T47D (cell line): ENCODE data around the gene CNTN5.
"Not testable (repeated sequence)": the region's sequence is repeated elsewhere in the genome, so short reads cannot be mapped to it uniquely, and the experiment has no call there.

Experiments used
- DNase-seq, 2 experiments: peaks; one replicate each; pipeline versions ENCODE4 v3.0.0 to v3.0.0-alpha.2; 2011 to 2012; ENCODE audit warnings: low read depth in 1 of 2, low spot score in 1 of 2
- JUND ChIP-seq: IDR thresholded peaks from 2 replicates; pipeline ENCODE4 v1.6.1; 2012; ENCODE audit warnings: low read depth
- in situ Hi-C: cut with HindIII; loops from 2 replicates; pipeline ENCODE4 v1.10.0; 2016; ENCODE audit warnings: low sequenced_read_pairs, low pct_unique_long_range_greater_than_20kb

The CNTN5 gene

GRCh38 chr11:99098258-99098657 lies 77.5 kb downstream of the CNTN5 start:
- no peak for DNase-seq
- in situ Hi-C loops = no loop called here
- no peak for TF ChIP-seq JUND

- no peak for TF ChIP-seq JUND
- no peak for DNase-seq
- in situ Hi-C loops = no loop called here
These were observed 78.0 kb downstream of the CNTN5 start for GRCh38 chr11:99098751-99099150.

DNA sequence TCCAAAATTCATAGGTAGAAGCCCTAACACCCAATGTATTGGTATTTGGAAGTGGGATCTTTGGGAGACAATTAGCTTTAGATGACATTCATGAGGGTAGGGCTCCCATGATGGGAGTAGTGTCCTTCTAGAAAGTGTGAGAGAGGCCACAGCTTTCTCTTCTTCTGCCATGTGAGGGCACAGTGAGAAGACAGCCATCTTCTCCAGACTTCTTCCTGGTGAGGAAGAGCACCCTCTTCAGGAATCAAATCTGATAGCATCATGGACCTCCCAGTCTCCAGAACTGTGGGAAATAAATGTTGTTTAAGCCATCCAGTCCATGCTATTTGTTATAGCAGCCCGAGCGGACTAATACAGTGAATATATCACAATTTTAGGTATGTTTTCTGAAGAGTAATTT lies 96.9 kb downstream of the CNTN5 start:
- no peak for DNase-seq
- in situ Hi-C loops = no loop called here
- no peak for TF ChIP-seq JUND

DNA sequence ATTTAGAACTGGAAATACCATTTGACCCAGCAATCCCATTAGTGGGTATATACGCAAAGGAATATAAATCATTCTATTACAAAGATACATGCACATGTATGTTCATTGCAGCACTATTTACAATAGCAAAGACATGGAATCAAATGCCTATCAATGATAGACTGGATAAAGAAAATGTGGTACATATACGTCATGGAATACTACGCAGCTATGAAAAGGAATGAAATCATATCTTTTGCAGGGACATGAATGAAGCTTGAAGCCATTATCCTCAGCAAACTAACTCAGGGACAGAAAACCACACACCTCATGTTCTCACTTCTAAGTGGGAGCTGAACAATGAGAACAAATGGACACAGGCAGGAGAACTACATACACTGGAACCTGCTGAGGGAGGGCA lies 113.1 kb downstream of the CNTN5 start:
- in situ Hi-C loops = not testable (repeated sequence)

GRCh38 chr11:99135508-99135907 lies 114.8 kb downstream of the CNTN5 start:
- no peak for TF ChIP-seq JUND
- in situ Hi-C loops = no loop called here

More for the DNA sequence above, 113.1 kb downstream of the CNTN5 start:
- DNase-seq = not testable (repeated sequence)

GRCh38 chr11:99142237-99142636 lies 121.5 kb downstream of the CNTN5 start:
- TF ChIP-seq JUND = no peak
- no peak for DNase-seq
- in situ Hi-C loops = no loop called here

More at GRCh38 chr11:99135508-99135907, 114.8 kb downstream of the CNTN5 start:
- DNase-seq = no peak

GRCh38 chr11:99148352-99148751 lies 127.6 kb downstream of the CNTN5 start:
- DNase-seq = no peak
- in situ Hi-C loops = no loop called here
- no peak for TF ChIP-seq JUND

GRCh38 chr11:99154277-99154676 lies 133.5 kb downstream of the CNTN5 start:
- in situ Hi-C loops = no loop called here
- TF ChIP-seq JUND = no peak
- DNase-seq = no peak

DNA sequence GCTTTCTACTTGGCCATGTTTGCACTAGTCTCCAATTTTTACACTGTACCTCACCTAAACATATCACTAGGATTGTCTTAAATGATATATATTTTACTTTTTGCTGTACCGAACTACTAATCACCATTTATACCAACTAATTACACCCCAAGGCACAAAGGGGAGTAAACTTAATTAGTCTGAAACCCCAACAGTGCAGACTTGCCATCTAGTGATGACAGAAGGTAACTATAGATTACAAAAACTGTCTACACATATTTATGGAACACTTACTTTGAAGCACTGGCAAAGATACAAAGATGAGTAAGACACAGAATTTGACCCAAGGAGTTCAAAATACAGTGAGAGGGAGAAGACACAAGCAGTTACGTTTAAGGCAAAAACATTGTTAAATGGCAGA lies 139.7 kb downstream of the CNTN5 start:
- no peak for TF ChIP-seq JUND
- in situ Hi-C loops = no loop called here
- DNase-seq = no peak

DNA sequence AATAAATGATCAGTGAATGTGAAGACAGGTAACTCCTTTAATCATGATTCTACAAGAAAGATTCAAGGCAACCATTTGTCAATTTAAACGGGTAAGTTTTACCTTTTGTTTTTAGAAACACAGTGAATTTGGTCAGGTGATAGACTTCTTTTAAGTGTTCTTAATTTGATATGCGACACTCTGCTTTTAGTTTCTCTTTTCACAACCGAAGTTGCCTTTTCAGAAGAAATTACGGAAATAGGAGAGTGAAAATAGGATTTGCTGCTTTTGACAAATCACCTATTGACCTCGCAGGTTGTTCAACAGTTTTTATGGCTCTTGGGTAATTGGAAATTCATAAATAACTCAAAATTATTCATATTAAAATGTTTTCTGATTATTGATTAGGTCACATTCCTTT lies 142.1 kb downstream of the CNTN5 start:
- DNase-seq = no peak
- in situ Hi-C loops = no loop called here
- TF ChIP-seq JUND = no peak

DNA sequence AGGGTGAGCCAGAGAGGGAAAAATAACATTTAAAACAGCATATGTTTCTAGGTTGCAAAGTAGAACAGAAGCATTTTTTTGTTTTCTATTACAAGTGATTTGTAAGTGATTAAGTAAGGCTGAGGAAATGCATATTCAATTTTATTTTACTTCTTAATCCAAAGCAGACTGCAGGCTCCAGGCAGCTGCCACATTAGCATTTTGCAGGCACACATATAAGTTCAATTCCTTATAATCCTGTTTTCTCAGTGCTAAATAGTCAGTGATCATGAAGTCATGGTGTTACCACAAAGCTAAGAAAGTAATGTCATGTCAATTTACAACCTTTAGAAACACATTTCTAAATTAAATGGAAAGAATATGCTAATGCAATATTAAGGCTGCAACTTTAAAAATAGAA lies 149.8 kb downstream of the CNTN5 start:
- DNase-seq = no peak
- no peak for TF ChIP-seq JUND
- in situ Hi-C loops = no loop called here

- in situ Hi-C loops = no loop called here
- no peak for DNase-seq
- TF ChIP-seq JUND = no peak
These were observed 150.6 kb downstream of the CNTN5 start for GRCh38 chr11:99171330-99171729.

DNA sequence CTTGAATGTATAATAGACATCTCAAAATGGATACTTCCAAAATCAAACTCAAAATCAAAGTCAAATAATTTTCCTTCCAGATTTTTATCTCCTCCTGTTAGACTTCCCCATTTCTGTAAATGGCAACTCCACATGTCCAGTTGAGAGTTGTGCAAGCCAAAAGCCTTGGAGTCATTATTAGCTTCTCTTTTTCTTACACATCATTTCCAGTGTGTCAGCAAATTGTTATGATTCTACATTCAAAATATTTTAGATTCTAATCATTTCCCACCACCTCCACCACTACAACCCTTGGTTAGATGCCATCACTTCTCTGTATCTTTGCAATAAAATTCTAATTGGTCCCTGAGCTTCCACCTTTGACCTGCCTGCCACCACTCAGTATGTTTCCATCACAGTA lies 155.7 kb downstream of the CNTN5 start:
- no peak for TF ChIP-seq JUND
- in situ Hi-C loops = no loop called here
- DNase-seq = no peak

- no peak for DNase-seq
- in situ Hi-C loops = no loop called here
- no peak for TF ChIP-seq JUND
These were observed 156.7 kb downstream of the CNTN5 start for GRCh38 chr11:99177446-99177845.
